HL-60 (cell line): ENCODE results near the gene TMEM235.

ENCODE experiments used
- DNase-seq, 2 experiments: peaks; one replicate each; pipeline ENCODE4 v3.0.0-alpha.2; 2010 to 2020; ENCODE audit warnings: low read depth in 1 of 2, low spot score in 1 of 2
- H3K27ac ChIP-seq: fragments of 250-450 bp; sonication (Bioruptor Pico); replicated peaks from 2 replicates; pipeline ENCODE4 v1.5.1; 2020; ENCODE audit warnings: mild to moderate bottlenecking, moderate library complexity
- H3K27me3 ChIP-seq: fragments of 250-450 bp; sonication (Bioruptor Pico); 2 replicates; pipeline ENCODE4 v1.5.1; 2021; ENCODE audit warnings: mild to moderate bottlenecking, moderate library complexity; ENCODE audit not compliant: insufficient read depth, poor library complexity, severe bottlenecking
- H3K4me3 ChIP-seq: replicated peaks from 2 replicates; pipeline ENCODE4 v1.5.1; 2011; ENCODE audit warnings: mild to moderate bottlenecking, control low read depth, low read length; ENCODE audit not compliant: insufficient read depth
- GABPA ChIP-seq: IDR thresholded peaks from 2 replicates; pipeline ENCODE4 v1.6.1; 2012; ENCODE audit warnings: low read depth
- POLR2AphosphoS5 ChIP-seq: IDR thresholded peaks from 2 replicates; pipeline ENCODE4 v1.6.1; 2012; ENCODE audit warnings: low read depth
- SPI1 ChIP-seq: IDR thresholded peaks from 2 replicates; pipeline ENCODE4 v1.6.1; 2012; ENCODE audit warnings: low read depth, mild to moderate bottlenecking, borderline replicate concordance
- TF ChIP-seq, protein P1 (sequence below): IDR thresholded peaks from 2 replicates; pipeline ENCODE4 v1.6.1; 2012; ENCODE audit warnings: low read depth; ENCODE audit not compliant: insufficient replicate concordance
- TF ChIP-seq, protein P2 (sequence below): IDR thresholded peaks from one replicate; pipeline ENCODE4 v1.5.1; 2011; ENCODE audit warnings: low read length, control low read depth, inconsistent platforms; ENCODE audit not compliant: insufficient read depth

TMEM235 gene

DNA sequence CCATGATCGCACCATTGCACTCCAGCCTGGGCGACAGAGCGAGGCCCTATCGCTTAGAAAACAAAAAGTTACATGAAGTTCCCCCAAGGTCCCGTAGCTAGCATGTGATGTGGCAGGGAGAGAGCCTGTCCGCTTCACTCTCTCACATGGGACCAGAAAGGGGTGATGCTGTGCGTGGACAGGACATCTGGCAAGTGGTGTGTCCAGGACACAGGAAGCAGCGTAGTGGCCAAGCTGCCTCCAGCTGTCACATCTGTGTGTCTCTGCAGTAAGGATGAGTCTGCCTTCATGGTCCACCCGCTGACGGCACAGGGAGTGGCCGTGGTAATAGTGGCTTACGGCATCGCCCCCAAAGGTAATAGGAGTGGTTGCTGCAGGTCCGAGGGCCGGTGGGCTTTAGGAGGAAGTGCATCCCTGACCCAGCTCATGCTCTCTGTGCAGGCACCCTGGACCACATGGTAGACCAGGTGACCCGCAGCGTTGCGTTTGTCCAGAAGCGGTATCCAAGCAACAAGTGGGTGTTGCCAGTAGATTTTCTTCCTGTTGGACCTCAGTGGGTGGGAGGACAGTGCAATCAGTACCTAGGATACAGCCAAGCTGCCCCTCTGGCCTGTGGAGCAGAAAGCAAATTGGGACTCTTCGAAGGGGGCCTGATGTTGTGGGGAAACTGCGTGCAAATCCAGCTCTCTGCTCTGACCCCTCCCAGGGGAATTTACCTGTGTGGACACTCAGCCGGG is 26.9 kb upstream of the TMEM235 start:
- TF ChIP-seq GABPA (no peak), POLR2AphosphoS5 (no peak), SPI1 (no peak)
- TF ChIP-seq, protein P1, sequence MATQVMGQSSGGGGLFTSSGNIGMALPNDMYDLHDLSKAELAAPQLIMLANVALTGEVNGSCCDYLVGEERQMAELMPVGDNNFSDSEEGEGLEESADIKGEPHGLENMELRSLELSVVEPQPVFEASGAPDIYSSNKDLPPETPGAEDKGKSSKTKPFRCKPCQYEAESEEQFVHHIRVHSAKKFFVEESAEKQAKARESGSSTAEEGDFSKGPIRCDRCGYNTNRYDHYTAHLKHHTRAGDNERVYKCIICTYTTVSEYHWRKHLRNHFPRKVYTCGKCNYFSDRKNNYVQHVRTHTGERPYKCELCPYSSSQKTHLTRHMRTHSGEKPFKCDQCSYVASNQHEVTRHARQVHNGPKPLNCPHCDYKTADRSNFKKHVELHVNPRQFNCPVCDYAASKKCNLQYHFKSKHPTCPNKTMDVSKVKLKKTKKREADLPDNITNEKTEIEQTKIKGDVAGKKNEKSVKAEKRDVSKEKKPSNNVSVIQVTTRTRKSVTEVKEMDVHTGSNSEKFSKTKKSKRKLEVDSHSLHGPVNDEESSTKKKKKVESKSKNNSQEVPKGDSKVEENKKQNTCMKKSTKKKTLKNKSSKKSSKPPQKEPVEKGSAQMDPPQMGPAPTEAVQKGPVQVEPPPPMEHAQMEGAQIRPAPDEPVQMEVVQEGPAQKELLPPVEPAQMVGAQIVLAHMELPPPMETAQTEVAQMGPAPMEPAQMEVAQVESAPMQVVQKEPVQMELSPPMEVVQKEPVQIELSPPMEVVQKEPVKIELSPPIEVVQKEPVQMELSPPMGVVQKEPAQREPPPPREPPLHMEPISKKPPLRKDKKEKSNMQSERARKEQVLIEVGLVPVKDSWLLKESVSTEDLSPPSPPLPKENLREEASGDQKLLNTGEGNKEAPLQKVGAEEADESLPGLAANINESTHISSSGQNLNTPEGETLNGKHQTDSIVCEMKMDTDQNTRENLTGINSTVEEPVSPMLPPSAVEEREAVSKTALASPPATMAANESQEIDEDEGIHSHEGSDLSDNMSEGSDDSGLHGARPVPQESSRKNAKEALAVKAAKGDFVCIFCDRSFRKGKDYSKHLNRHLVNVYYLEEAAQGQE, result no peak
- TF ChIP-seq, protein P2, sequence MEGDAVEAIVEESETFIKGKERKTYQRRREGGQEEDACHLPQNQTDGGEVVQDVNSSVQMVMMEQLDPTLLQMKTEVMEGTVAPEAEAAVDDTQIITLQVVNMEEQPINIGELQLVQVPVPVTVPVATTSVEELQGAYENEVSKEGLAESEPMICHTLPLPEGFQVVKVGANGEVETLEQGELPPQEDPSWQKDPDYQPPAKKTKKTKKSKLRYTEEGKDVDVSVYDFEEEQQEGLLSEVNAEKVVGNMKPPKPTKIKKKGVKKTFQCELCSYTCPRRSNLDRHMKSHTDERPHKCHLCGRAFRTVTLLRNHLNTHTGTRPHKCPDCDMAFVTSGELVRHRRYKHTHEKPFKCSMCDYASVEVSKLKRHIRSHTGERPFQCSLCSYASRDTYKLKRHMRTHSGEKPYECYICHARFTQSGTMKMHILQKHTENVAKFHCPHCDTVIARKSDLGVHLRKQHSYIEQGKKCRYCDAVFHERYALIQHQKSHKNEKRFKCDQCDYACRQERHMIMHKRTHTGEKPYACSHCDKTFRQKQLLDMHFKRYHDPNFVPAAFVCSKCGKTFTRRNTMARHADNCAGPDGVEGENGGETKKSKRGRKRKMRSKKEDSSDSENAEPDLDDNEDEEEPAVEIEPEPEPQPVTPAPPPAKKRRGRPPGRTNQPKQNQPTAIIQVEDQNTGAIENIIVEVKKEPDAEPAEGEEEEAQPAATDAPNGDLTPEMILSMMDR, result no peak
- Histone ChIP-seq H3K27me3 (no peaks in the 10 kb centered on the region), H3K27ac (no peak overlapping the region), H3K4me3 (no peak overlapping the region)
- DNase-seq, result no peak

GRCh38 chr17:78205124-78205775 is 26.2 kb upstream of the TMEM235 start:
- TF ChIP-seq POLR2AphosphoS5, result no peak
- TF ChIP-seq, protein P1, result no peak
- TF ChIP-seq GABPA, result no peak
- TF ChIP-seq, protein P2, result no peak
- no peak for TF ChIP-seq SPI1
- Histone ChIP-seq H3K27me3 (no peaks in the 10 kb centered on the region), H3K27ac (no peak overlapping the region), H3K4me3 (no peak overlapping the region)
- DNase-seq, result no peak

DNA sequence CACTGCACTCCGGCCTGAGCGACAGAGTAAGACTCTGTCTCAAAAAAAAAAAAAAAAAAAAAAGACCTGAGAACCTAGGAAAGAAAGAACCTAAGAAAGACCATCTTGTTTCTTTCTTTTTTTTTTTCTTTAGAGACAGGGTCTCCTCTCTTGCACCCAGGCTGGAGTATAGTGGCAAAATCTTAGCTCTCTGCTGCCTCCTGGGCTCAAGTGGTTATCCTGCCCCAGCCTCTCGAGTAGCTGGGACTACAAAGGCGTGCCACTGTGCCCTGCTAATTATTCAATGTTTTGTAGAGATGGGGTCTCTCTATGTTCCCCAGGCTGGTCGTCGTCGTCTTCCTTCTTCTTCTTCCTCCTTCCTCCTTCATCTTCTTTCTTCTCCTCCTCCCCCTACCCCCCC is 25.1 kb upstream of the TMEM235 start:
- Histone ChIP-seq H3K27ac (no peak overlapping the region), H3K27me3 (no peaks in the 10 kb centered on the region), H3K4me3 (no peak overlapping the region)
- TF ChIP-seq, protein P1, result no peak
- TF ChIP-seq SPI1 (no peak), GABPA (no peak), POLR2AphosphoS5 (no peak)
- TF ChIP-seq, protein P2, result no peak
- DNase-seq, result no peak
